ENCODE data around the gene TRAF3.
"Not testable (repeated sequence)": the region's sequence is repeated elsewhere in the genome, so short reads cannot be mapped to it uniquely, and the experiment has no call there.

TRAF3 gene

GRCh38 chr14:102809870-102810269, 32.6 kb downstream of the TRAF3 start:
- no peak for DNase-seq

GRCh38 chr14:102810523-102810922, 33.3 kb downstream of the TRAF3 start:
- no peak for DNase-seq

GRCh38 chr14:102811254-102811963, 34.2 kb downstream of the TRAF3 start:
- DNase-seq, result no peak

GRCh38 chr14:102811971-102812370, 34.7 kb downstream of the TRAF3 start:
- DNase-seq, result no peak

GRCh38 chr14:102813691-102814090, 36.4 kb downstream of the TRAF3 start:
- DNase-seq, result no peak

- DNase-seq, result no peak
These were observed 40.1 kb downstream of the TRAF3 start for GRCh38 chr14:102817318-102817717.

GRCh38 chr14:102817942-102818940, 41.0 kb downstream of the TRAF3 start:
- DNase-seq, result no peak

- peak; percentile 84 for DNase-seq
These were observed 42.0 kb downstream of the TRAF3 start for GRCh38 chr14:102819176-102819628.

GRCh38 chr14:102819747-102820330, 42.6 kb downstream of the TRAF3 start:
- no peak for DNase-seq

GRCh38 chr14:102821252-102821651, 44.0 kb downstream of the TRAF3 start:
- no peak for DNase-seq

- DNase-seq, result peak; percentile 75
These were observed 45.1 kb downstream of the TRAF3 start for GRCh38 chr14:102822311-102822863.

GRCh38 chr14:102822887-102823286, 45.6 kb downstream of the TRAF3 start:
- not testable (repeated sequence) for DNase-seq

GRCh38 chr14:102823546-102823945, 46.3 kb downstream of the TRAF3 start:
- DNase-seq, result no peak

GRCh38 chr14:102824832-102825231, 47.6 kb downstream of the TRAF3 start:
- no peak for DNase-seq

- no peak for DNase-seq
These were observed 48.3 kb downstream of the TRAF3 start for GRCh38 chr14:102825307-102826095.

- DNase-seq, result no peak
These were observed 48.9 kb downstream of the TRAF3 start for GRCh38 chr14:102826161-102826560.

- DNase-seq, result no peak
These were observed 49.8 kb downstream of the TRAF3 start for GRCh38 chr14:102826751-102827675.

GRCh38 chr14:102827716-102828115, 50.5 kb downstream of the TRAF3 start:
- no peak for DNase-seq

- no peak for DNase-seq
These were observed 50.9 kb downstream of the TRAF3 start for GRCh38 chr14:102828151-102828550.

- no peak for DNase-seq
These were observed 51.8 kb downstream of the TRAF3 start for GRCh38 chr14:102829016-102829548.
